SK-N-SH (cell line): Measurements from ENCODE around the gene ISCA2. TPM values are rescaled to one million over a fixed set of nuclear protein-coding genes. Genes with fewer than 3 reads are reported as not detected.

Experiments used
- CTCF ChIA-PET: fragments of 300-600, 350-600 bp; formaldehyde crosslinking; extraction: SDS; loops from one replicate; lab custom pipeline; 2021; lab: Yijun Ruan, JAX
- POLR2A ChIA-PET: fragments of 350-600 bp; sonication (Branson Sonifier 250); formaldehyde crosslinking; extraction: SDS; loops from one replicate; lab custom pipeline; 2020; ENCODE audit warnings: antibody characterized with exemption, inconsistent platforms; lab: Yijun Ruan, JAX
- DNase-seq: peaks from one replicate; pipeline ENCODE4 v3.0.0; 2012
- H2AFZ ChIP-seq: fragments of 200-600 bp; sonication (generic); 2 replicates; pipeline ENCODE4 v1.8.1; 2016; ENCODE audit warnings: antibody characterized with exemption, mild to moderate bottlenecking, low read depth
- H3F3A ChIP-seq: fragments of 200-600 bp; sonication (generic); replicated peaks from 2 replicates; pipeline ENCODE3; 2016; ENCODE audit warnings: antibody characterized with exemption, mild to moderate bottlenecking; ENCODE audit not compliant: insufficient read depth
- H3K27ac ChIP-seq, 2 experiments: fragments of 200-500 bp in 1 of 2; fragments of 200-600 bp in 1 of 2; sonication (Bioruptor generic) in 1 of 2; sonication (generic), shearing (Covaris generic) in 1 of 2; 2 replicates each; pipeline versions ENCODE4 v1.5.1 to v1.6.1; 2014 to 2016; ENCODE audit warnings: low read depth in 2 of 2, inconsistent platforms in 1 of 2, low read length in 1 of 2, mild to moderate bottlenecking in 1 of 2, mixed read lengths in 1 of 2
- H3K27me3 ChIP-seq: fragments of 200-600 bp; sonication (generic), shearing (Covaris generic); 2 replicates; pipeline ENCODE4 v1.6.1; 2016; ENCODE audit warnings: mixed run types; ENCODE audit not compliant: insufficient read depth
- H3K36me3 ChIP-seq, 2 experiments: fragments of 200-500 bp in 1 of 2; fragments of 200-600 bp in 1 of 2; sonication (Bioruptor generic) in 1 of 2; sonication (generic) in 1 of 2; replicated peaks in 1 of 2; 2 replicates each; pipeline versions ENCODE3 to v1.5.1; 2014 to 2016; ENCODE audit warnings: low read length in 1 of 2, mild to moderate bottlenecking in 1 of 2; ENCODE audit not compliant: insufficient read depth in 2 of 2, control insufficient read depth in 1 of 2
- H3K4me1 ChIP-seq, 2 experiments: fragments of 200-500 bp in 1 of 2; fragments of 200-600 bp in 1 of 2; sonication (Bioruptor generic) in 1 of 2; sonication (generic), shearing (Covaris generic) in 1 of 2; 2 replicates each; pipeline versions ENCODE4 v1.5.1 to v1.6.1; 2014 to 2016; ENCODE audit warnings: low read depth in 1 of 2, low read length in 1 of 2, mixed run types in 1 of 2; ENCODE audit not compliant: insufficient read depth in 2 of 2, control insufficient read depth in 1 of 2
- H3K4me2 ChIP-seq: fragments of 200-600 bp; sonication (generic), shearing (Covaris generic); 2 replicates; pipeline ENCODE4 v1.6.1; 2017; ENCODE audit warnings: mixed run types
- H3K4me3 ChIP-seq, 2 experiments: fragments of 200-500 bp in 1 of 2; fragments of 200-600 bp in 1 of 2; sonication (Bioruptor generic) in 1 of 2; sonication (generic), shearing (Covaris generic) in 1 of 2; 2 replicates each; pipeline versions ENCODE4 v1.5.1 to v1.8.1; 2014 to 2016; ENCODE audit warnings: low read depth in 2 of 2, inconsistent platforms in 1 of 2, low read length in 1 of 2, mild to moderate bottlenecking in 1 of 2, mixed read lengths in 1 of 2, moderate library complexity in 1 of 2
- H3K79me2 ChIP-seq: fragments of 200-600 bp; sonication (generic); 2 replicates; pipeline ENCODE4 v1.8.1; 2017; ENCODE audit warnings: mild to moderate bottlenecking; ENCODE audit not compliant: insufficient read depth
- H3K9ac ChIP-seq: fragments of 200-600 bp; sonication (generic); 2 replicates; pipeline ENCODE4 v1.6.1; 2017; ENCODE audit warnings: mixed run types
- H3K9me2 ChIP-seq: fragments of 200-600 bp; sonication (generic); 2 replicates; pipeline ENCODE4 v1.6.1; 2017; ENCODE audit warnings: mixed run types
- H3K9me3 ChIP-seq: fragments of 200-600 bp; sonication (generic); 2 replicates; pipeline ENCODE4 v1.6.1; 2017; ENCODE audit warnings: mixed run types, mild to moderate bottlenecking, moderate library complexity
- H4K20me1 ChIP-seq: fragments of 200-600 bp; sonication (generic); 2 replicates; pipeline ENCODE4 v1.6.1; 2017; ENCODE audit warnings: mild to moderate bottlenecking, mixed run types; ENCODE audit not compliant: insufficient read depth
- ELF1 ChIP-seq: IDR thresholded peaks from 2 replicates; pipeline ENCODE4 v1.4.0; 2012
- EP300 ChIP-seq, 2 experiments: IDR thresholded peaks; 2 replicates each; pipeline versions ENCODE4 v1.4.0 to v1.6.1; 2012; ENCODE audit warnings: borderline replicate concordance in 1 of 2, low read depth in 1 of 2, low read length in 1 of 2
- EZH2phosphoT487 ChIP-seq: fragments of 200-600 bp; sonication (generic); IDR thresholded peaks from 2 replicates; pipeline ENCODE4 v1.6.1; 2017; ENCODE audit warnings: low read depth, mixed run types, mild to moderate bottlenecking, antibody characterized with exemption, moderate library complexity, borderline replicate concordance
- FOXJ3 ChIP-seq: sonication (generic); formaldehyde crosslinking; IDR thresholded peaks from 2 replicates; pipeline ENCODE4 v1.5.1; 2020; ENCODE audit warnings: mild to moderate bottlenecking, missing genetic modification reagents
- FOXM1 ChIP-seq: IDR thresholded peaks from 2 replicates; pipeline ENCODE4 v1.4.0; 2012; ENCODE audit warnings: low read depth, mild to moderate bottlenecking
- GABPA ChIP-seq: IDR thresholded peaks from 2 replicates; pipeline ENCODE4 v1.4.0; 2012; ENCODE audit warnings: low read depth, mild to moderate bottlenecking
- GATA2 ChIP-seq: sonication (generic); formaldehyde crosslinking; IDR thresholded peaks from 2 replicates; pipeline ENCODE4 v1.5.0; 2020; ENCODE audit warnings: mild to moderate bottlenecking, missing genetic modification reagents
- JUND ChIP-seq: IDR thresholded peaks from 2 replicates; pipeline ENCODE4 v1.4.0; 2012
- MAX ChIP-seq: IDR thresholded peaks from 2 replicates; pipeline ENCODE4 v1.4.0; 2012; ENCODE audit warnings: low read depth
- MEF2A ChIP-seq: IDR thresholded peaks from 2 replicates; pipeline ENCODE4 v1.4.0; 2012; ENCODE audit warnings: low read depth, borderline replicate concordance
- MXI1 ChIP-seq: IDR thresholded peaks from 2 replicates; pipeline ENCODE4 v1.6.1; 2012; ENCODE audit warnings: mild to moderate bottlenecking, low read depth, low read length, improper control_type of control experiment
- NFIC ChIP-seq: IDR thresholded peaks from 2 replicates; pipeline ENCODE4 v1.4.0; 2012; ENCODE audit warnings: borderline replicate concordance
- PBX3 ChIP-seq: IDR thresholded peaks from 2 replicates; pipeline ENCODE4; 2012
- POLR2AphosphoS5 ChIP-seq: IDR thresholded peaks from 2 replicates; pipeline ENCODE4 v1.6.1; 2012; ENCODE audit warnings: low read depth, low read length
- RCOR1 ChIP-seq: fragments of 150-350 bp; IDR thresholded peaks from 2 replicates; pipeline ENCODE4 v1.6.1; 2017; ENCODE audit warnings: antibody characterized with exemption, low read length
- SIN3A ChIP-seq: IDR thresholded peaks from 2 replicates; pipeline ENCODE4 v1.6.1; 2012; ENCODE audit warnings: low read depth, mild to moderate bottlenecking, low read length, moderate library complexity, borderline replicate concordance
- TAF1 ChIP-seq: IDR thresholded peaks from 2 replicates; pipeline ENCODE4 v1.6.1; 2012; ENCODE audit warnings: low read depth, mild to moderate bottlenecking, low read length, moderate library complexity, borderline replicate concordance
- TEAD4 ChIP-seq: IDR thresholded peaks from 2 replicates; pipeline ENCODE4 v1.4.0; 2012; ENCODE audit warnings: mild to moderate bottlenecking, borderline replicate concordance; ENCODE audit not compliant: insufficient read depth
- USF1 ChIP-seq: IDR thresholded peaks from 2 replicates; pipeline ENCODE4 v1.4.0; 2012; ENCODE audit warnings: low read depth, borderline replicate concordance
- WGBS: methylation state at CpG from one replicate; pipeline ENCODE4 v1.1.6; 2017; ENCODE audit warnings: low lambda C conversion rate; 5-methylcytosine and 5-hydroxymethylcytosine counted together
- polyA plus RNA-seq, 3 experiments: library from polyadenylated mRNA; depleted of rRNA; stranded (reverse); fragments of >200 nt; gene quantifications; 2 replicates each; pipeline ENCODE4 v1.2.3, GENCODE V29; 2012
- TF ChIP-seq, protein P1 (sequence below): fragments of 200-600 bp; sonication (generic); IDR thresholded peaks from 2 replicates; pipeline ENCODE4 v1.6.1; 2017; ENCODE audit warnings: antibody characterized with exemption, mild to moderate bottlenecking, moderate library complexity
- TF ChIP-seq, protein P2 (sequence below): fragments of 150-350 bp; IDR thresholded peaks from 2 replicates; pipeline ENCODE4 v1.6.1; 2017; ENCODE audit warnings: antibody characterized with exemption, low read length, low read depth, borderline replicate concordance

Gene ISCA2
- polyA plus RNA-seq, 1 of the 3 experiments (the other 2 are of a cell fraction), result 51.9 TPM

GRCh38 chr14:74491956-74492775 is 1.4 kb upstream of the ISCA2 start (continued):
- TF ChIP-seq GABPA, result no peak
- no peak for TF ChIP-seq TEAD4
- no peak for TF ChIP-seq FOXJ3 (CRISPR knock-in tag)
- no peak for TF ChIP-seq NFIC
- TF ChIP-seq, protein P1, sequence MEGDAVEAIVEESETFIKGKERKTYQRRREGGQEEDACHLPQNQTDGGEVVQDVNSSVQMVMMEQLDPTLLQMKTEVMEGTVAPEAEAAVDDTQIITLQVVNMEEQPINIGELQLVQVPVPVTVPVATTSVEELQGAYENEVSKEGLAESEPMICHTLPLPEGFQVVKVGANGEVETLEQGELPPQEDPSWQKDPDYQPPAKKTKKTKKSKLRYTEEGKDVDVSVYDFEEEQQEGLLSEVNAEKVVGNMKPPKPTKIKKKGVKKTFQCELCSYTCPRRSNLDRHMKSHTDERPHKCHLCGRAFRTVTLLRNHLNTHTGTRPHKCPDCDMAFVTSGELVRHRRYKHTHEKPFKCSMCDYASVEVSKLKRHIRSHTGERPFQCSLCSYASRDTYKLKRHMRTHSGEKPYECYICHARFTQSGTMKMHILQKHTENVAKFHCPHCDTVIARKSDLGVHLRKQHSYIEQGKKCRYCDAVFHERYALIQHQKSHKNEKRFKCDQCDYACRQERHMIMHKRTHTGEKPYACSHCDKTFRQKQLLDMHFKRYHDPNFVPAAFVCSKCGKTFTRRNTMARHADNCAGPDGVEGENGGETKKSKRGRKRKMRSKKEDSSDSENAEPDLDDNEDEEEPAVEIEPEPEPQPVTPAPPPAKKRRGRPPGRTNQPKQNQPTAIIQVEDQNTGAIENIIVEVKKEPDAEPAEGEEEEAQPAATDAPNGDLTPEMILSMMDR, result peak; percentile 52
- no peak for TF ChIP-seq GATA2 (CRISPR knock-in tag)
- no peak for TF ChIP-seq RCOR1
- no peak for TF ChIP-seq EZH2phosphoT487
- TF ChIP-seq SIN3A, result 0 out of 2 replicates have a peak, but pooled peaks have one; percentile 15
- no peak for TF ChIP-seq ELF1
- no peak for TF ChIP-seq MAX
- TF ChIP-seq FOXM1, result no peak
- no peak for TF ChIP-seq MEF2A
- TF ChIP-seq PBX3, result no peak
- no peak for TF ChIP-seq JUND
- TF ChIP-seq, protein P2, sequence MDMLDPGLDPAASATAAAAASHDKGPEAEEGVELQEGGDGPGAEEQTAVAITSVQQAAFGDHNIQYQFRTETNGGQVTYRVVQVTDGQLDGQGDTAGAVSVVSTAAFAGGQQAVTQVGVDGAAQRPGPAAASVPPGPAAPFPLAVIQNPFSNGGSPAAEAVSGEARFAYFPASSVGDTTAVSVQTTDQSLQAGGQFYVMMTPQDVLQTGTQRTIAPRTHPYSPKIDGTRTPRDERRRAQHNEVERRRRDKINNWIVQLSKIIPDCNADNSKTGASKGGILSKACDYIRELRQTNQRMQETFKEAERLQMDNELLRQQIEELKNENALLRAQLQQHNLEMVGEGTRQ, result no peak

DNA sequence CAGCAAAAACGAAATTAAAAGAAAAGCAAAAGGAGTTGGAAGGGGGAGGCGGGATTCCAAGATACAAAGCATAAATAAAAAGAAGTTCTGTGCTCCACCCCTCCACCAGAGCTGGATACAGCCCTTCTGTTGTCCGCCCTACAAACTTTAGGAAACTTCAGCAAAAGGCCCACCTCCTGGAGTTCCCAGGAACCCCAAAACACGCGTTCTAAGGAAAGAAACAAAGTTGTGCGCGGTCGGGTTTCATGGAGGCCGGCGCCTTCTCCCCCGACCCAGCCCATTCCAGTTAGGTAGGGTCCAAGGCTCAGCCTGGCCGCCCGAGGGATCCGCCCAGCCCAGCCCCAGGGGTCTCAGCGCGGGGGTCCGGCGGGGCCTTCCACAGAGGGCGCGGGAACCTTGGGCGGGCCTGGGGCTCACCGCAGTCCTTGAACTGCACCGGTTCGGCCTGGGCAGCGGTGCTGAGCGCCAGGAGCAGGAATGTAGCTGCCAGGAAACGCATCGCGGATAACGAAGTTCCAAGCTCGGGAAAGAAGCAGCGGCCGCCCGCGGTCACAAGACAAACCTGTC is 706 bp upstream of the ISCA2 start, which contains the start of gene NPC2:
Gene NPC2, minus strand, starts transcription at position 530 of the 567 bp plus-strand sequence. Its CDS starts 31 bp downstream, at position 499.
- peak within 1 kb of the TSS; percentile 56 to 80 for H3K27ac ChIP-seq
- H4K20me1 ChIP-seq, result no peaks in the 10 kb centered on the region
- H3K4me3 ChIP-seq, result peak within 1 kb of the TSS; percentile 87 to 91
- H2AFZ ChIP-seq, result peak within 1 kb of the TSS; percentile 92
- no peak for DNase-seq
- ChIA-PET CTCF (interaction anchor here (0.7 to 11.1 kb wide), 6 partner anchors 10 to 189 kb away, joined by 3 to 126 read pairs (median 3); partner anchors contain the start of gene LTBP2), POLR2A (interaction anchor here (0.6 to 1.1 kb wide), 3 partner anchors 66 to 233 kb away, joined by 3 read pairs; no protein-coding TSS in a partner anchor)
- WGBS, result 8% methylated on average over 11 of the region's 35 CpGs
- H3K4me2 ChIP-seq, result peak within 1 kb of the TSS; percentile 96
- H3K79me2 ChIP-seq, result peaks cover 46% of the 10 kb centered on the region
- H3K36me3 ChIP-seq, result peaks cover 3 to 9% of the 10 kb centered on the region in 2 experiments
- no peaks in the 10 kb centered on the region for H3K9me3 ChIP-seq
- H3K4me1 ChIP-seq, result peaks cover 13 to 20% of the 10 kb centered on the region in 2 experiments; a peak in 3 of 4 replicates
- peak within 1 kb of the TSS; percentile 76 for H3K9ac ChIP-seq
- TF ChIP-seq FOXJ3 (CRISPR knock-in tag) (no peak), MXI1 (peak; percentile 81; the same call in 1 of the 2 replicates), EP300 (IDR thresholded peaks at IDR 0.05; ENCODE audit: borderline replicate concordance in 1 of 2, low read depth in 1 of 2, low read length in 1 of 2) (no peak), TAF1 (peak; percentile 71), USF1 (no peak; the same call in 1 of the 2 replicates), FOXM1 (no peak), POLR2AphosphoS5 (peak; percentile 13; the same call in 1 of the 2 replicates)
- TF ChIP-seq, protein P1, result no peak
- H3K27me3 ChIP-seq, result no peaks in the 10 kb centered on the region
- H3F3A ChIP-seq, result peaks cover 51% of the 10 kb centered on the region
- H3K9me2 ChIP-seq, result no peaks in the 10 kb centered on the region
